HEK293 (cell line): ENCODE measurements around the gene DVL1.

Source experiments
- CTCF ChIA-PET: fragments of 350-600 bp; formaldehyde crosslinking; extraction: SDS; loops from one replicate; lab custom pipeline; 2021; ENCODE audit warnings: antibody characterized with exemption; lab: Yijun Ruan, JAX
- POLR2A ChIA-PET: fragments of 300-600 bp; formaldehyde crosslinking; extraction: SDS; loops from one replicate; lab custom pipeline; 2020; ENCODE audit warnings: antibody characterized with exemption, inconsistent platforms; lab: Yijun Ruan, JAX
- H3K27ac ChIP-seq: fragments of 200-500 bp; sonication (Bioruptor generic); 2 replicates; pipeline ENCODE4 v1.5.1; 2014; ENCODE audit warnings: low read depth, low read length, control low read depth, inconsistent platforms; ENCODE audit errors: extremely low read depth
- H3K36me3 ChIP-seq, 2 experiments: fragments of 200-500 bp in 1 of 2; sonication (Bioruptor generic) in 1 of 2; 1 replicate in 1 of 2; 2 replicates in 1 of 2; pipeline ENCODE4 v1.5.1; 2014 to 2017; ENCODE audit warnings: inconsistent platforms in 2 of 2, low read length in 2 of 2; ENCODE audit not compliant: control insufficient read depth in 2 of 2, insufficient read depth in 1 of 2
- H3K4me1 ChIP-seq: fragments of 200-500 bp; sonication (Bioruptor generic); 2 replicates; pipeline ENCODE4 v1.5.1; 2014; ENCODE audit warnings: mild to moderate bottlenecking, low read length, inconsistent platforms; ENCODE audit not compliant: control insufficient read depth, insufficient read depth
- H3K4me3 ChIP-seq: 2 replicates; pipeline ENCODE4 v1.5.1; 2011; ENCODE audit warnings: low read depth, mild to moderate bottlenecking, control low read depth, low read length, moderate library complexity
- H3K9me3 ChIP-seq: fragments of 200-500 bp; sonication (Bioruptor generic); 2 replicates; pipeline ENCODE4 v1.5.1; 2014; ENCODE audit warnings: low read depth, low read length, inconsistent platforms; ENCODE audit not compliant: control insufficient read depth, insufficient read depth
- EGR2 ChIP-seq: fragments of 450-650 bp; formaldehyde crosslinking; IDR thresholded peaks from 2 replicates; pipeline ENCODE4 v1.5.1; 2016; ENCODE audit warnings: low read depth, missing biosample characterization, missing genetic modification characterization
- KLF8 ChIP-seq: fragments of 450-650 bp; formaldehyde crosslinking; IDR thresholded peaks from 2 replicates; pipeline ENCODE4 v1.5.1; 2016; ENCODE audit warnings: missing biosample characterization, missing genetic modification characterization
- KLF9 ChIP-seq: fragments of 450-650 bp; formaldehyde crosslinking; IDR thresholded peaks from 2 replicates; pipeline ENCODE4 v1.5.1; 2016; ENCODE audit warnings: missing biosample characterization, missing genetic modification characterization, low read depth
- TCF7L2 ChIP-seq: IDR thresholded peaks from 2 replicates; pipeline ENCODE4 v1.6.1; 2011; ENCODE audit warnings: low read depth, mild to moderate bottlenecking, inconsistent platforms, low read length, moderate library complexity, borderline replicate concordance
- ZBTB26 ChIP-seq: fragments of 450-650 bp; formaldehyde crosslinking; optimal IDR thresholded peaks from 2 replicates; pipeline ENCODE3; 2016; ENCODE audit warnings: missing biosample characterization, mild to moderate bottlenecking, missing genetic modification characterization
- ZEB2 ChIP-seq: fragments of 450-650 bp; formaldehyde crosslinking; IDR thresholded peaks from 2 replicates; pipeline ENCODE4 v1.5.1; 2016; ENCODE audit warnings: missing biosample characterization, missing genetic modification characterization
- ZFHX2 ChIP-seq: fragments of 450-650 bp; formaldehyde crosslinking; conservative IDR thresholded peaks from 2 replicates; pipeline ENCODE4 v1.5.1; 2016; ENCODE audit warnings: missing biosample characterization, missing genetic modification characterization
- ZNF121 ChIP-seq: fragments of 450-650 bp; formaldehyde crosslinking; IDR thresholded peaks from 2 replicates; pipeline ENCODE4 v1.5.1; 2016; ENCODE audit warnings: missing biosample characterization, missing genetic modification characterization
- ZNF19 ChIP-seq: fragments of 450-650 bp; formaldehyde crosslinking; IDR thresholded peaks from 2 replicates; pipeline ENCODE4; 2016; ENCODE audit warnings: missing biosample characterization, missing genetic modification characterization, low read depth
- ZNF23 ChIP-seq: fragments of 450-650 bp; formaldehyde crosslinking; IDR thresholded peaks from 2 replicates; pipeline ENCODE4 v1.5.1; 2016; ENCODE audit warnings: missing biosample characterization, missing genetic modification characterization, borderline replicate concordance
- ZNF394 ChIP-seq: fragments of 450-650 bp; formaldehyde crosslinking; IDR thresholded peaks from 2 replicates; pipeline ENCODE4 v1.5.1; 2016; ENCODE audit warnings: missing biosample characterization, missing genetic modification characterization, mild to moderate bottlenecking, moderate library complexity, borderline replicate concordance
- ZNF529 ChIP-seq: fragments of 450-650 bp; formaldehyde crosslinking; IDR thresholded peaks from 2 replicates; pipeline ENCODE4 v1.5.1; 2017; ENCODE audit warnings: missing genetic modification characterization, missing biosample characterization; ENCODE audit not compliant: insufficient replicate concordance
- ZNF600 ChIP-seq: fragments of 450-650 bp; formaldehyde crosslinking; IDR thresholded peaks from 2 replicates; pipeline ENCODE4 v1.5.1; 2016; ENCODE audit warnings: missing biosample characterization, missing genetic modification characterization
- ZNF658 ChIP-seq: fragments of 450-650 bp; formaldehyde crosslinking; IDR thresholded peaks from 2 replicates; pipeline ENCODE4; 2016; ENCODE audit warnings: missing biosample characterization, missing genetic modification characterization
- ZSCAN18 ChIP-seq: fragments of 450-650 bp; formaldehyde crosslinking; IDR thresholded peaks from 2 replicates; pipeline ENCODE4 v1.5.1; 2016; ENCODE audit warnings: missing biosample characterization, missing genetic modification characterization
- ZSCAN4 ChIP-seq: fragments of 450-650 bp; formaldehyde crosslinking; IDR thresholded peaks from 2 replicates; pipeline ENCODE4 v1.5.1; 2017; ENCODE audit warnings: missing biosample characterization, missing genetic modification characterization
- TF ChIP-seq, protein P1 (sequence below): fragments of 450-650 bp; formaldehyde crosslinking; IDR thresholded peaks from 2 replicates; pipeline ENCODE4 v1.5.1; 2016; ENCODE audit warnings: missing biosample characterization, missing genetic modification characterization
- TF ChIP-seq, protein P2 (sequence below): fragments of 450-650 bp; formaldehyde crosslinking; IDR thresholded peaks from 2 replicates; pipeline ENCODE4 v1.5.1; 2016; ENCODE audit warnings: missing biosample characterization, missing genetic modification characterization
- TF ChIP-seq, protein P3 (sequence below): fragments of 450-650 bp; formaldehyde crosslinking; IDR thresholded peaks from 2 replicates; pipeline ENCODE4 v1.5.1; 2016; ENCODE audit warnings: missing biosample characterization, missing genetic modification characterization

The DVL1 gene

DNA sequence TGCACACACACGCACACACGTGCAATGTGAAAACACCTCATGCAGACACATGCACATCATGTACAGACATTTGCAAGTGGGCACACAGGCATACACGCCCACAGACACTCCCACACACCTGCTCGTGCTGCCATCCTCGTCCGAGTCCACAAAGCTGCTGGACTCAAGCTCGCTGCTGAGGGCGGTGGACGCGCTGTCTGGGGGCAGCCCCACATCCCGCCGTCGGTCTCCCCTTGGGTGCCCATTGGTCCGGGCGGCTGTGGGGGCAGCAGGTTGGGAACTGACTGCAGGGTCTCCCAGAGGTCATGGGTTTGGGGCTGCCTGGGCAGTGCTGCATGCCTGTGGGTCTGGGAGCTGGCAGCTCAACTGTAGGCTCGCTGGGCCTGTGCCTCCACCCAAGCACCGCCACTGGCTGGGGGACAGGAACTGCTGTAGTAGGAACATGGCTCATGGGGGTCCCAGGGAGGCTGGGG is 7.6 kb downstream of the DVL1 start:
- peaks cover 0 to 73% of the 10 kb centered on the region in 2 experiments; a peak in 2 of 3 replicates for H3K36me3 ChIP-seq

DNA sequence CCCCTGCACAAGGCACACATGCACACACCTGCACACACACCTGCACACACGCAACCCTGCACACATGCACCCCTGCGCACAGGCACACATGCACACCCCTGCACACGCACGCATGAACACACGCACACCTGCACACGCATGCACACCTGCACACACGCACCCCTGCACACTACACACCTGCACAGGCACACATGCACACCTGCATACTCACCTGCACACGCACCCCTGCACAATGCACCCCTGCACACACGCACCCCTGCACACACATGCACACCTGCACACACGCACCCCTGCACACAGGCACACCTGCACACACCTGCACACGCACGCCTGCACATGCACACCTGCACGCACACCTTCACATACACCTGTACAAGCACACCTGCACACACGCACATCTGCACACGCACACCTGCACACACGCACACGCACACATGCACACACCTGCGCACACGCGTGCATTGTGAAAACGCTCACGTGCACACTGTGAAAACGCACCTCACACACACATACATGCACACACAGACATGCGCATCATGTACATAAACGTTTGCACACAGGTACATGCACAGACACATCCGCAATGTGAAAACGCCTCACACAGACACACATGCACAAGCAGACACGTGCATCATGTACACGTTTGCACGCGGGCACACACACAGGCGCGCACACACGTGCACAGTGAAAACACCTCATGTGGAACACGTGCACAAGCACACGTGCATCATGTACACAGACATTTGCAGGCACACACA is 8.2 kb downstream of the DVL1 start:
- Histone ChIP-seq H3K36me3 (peaks cover 0 to 73% of the 10 kb centered on the region in 2 experiments; a peak in 2 of 3 replicates), H3K4me1 (no peaks in the 10 kb centered on the region; the same call in 1 of the 2 replicates), H3K27ac (no peak overlapping the region), H3K9me3 (no peaks in the 10 kb centered on the region), H3K4me3 (no peak overlapping the region)
- peak; percentile 17 for TF ChIP-seq ZBTB26 (tag by site-specific recombination)
- peak; percentile 77 for TF ChIP-seq ZSCAN4 (tag by site-specific recombination)
- peak; percentile 99 for TF ChIP-seq ZEB2 (tag by site-specific recombination)
- TF ChIP-seq ZNF658 (tag by site-specific recombination), result no peak
- TF ChIP-seq, protein P1, sequence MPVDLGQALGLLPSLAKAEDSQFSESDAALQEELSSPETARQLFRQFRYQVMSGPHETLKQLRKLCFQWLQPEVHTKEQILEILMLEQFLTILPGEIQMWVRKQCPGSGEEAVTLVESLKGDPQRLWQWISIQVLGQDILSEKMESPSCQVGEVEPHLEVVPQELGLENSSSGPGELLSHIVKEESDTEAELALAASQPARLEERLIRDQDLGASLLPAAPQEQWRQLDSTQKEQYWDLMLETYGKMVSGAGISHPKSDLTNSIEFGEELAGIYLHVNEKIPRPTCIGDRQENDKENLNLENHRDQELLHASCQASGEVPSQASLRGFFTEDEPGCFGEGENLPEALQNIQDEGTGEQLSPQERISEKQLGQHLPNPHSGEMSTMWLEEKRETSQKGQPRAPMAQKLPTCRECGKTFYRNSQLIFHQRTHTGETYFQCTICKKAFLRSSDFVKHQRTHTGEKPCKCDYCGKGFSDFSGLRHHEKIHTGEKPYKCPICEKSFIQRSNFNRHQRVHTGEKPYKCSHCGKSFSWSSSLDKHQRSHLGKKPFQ, result peak; percentile 93
- POLR2A ChIA-PET, result no interaction called here
- CTCF ChIA-PET, result no interaction called here

More for the DNA sequence above, 7.6 kb downstream of the DVL1 start:
- ChIA-PET POLR2A (no interaction called here), CTCF (no interaction called here)
- H3K4me3 ChIP-seq, result no peak overlapping the region
- no peaks in the 10 kb centered on the region; the same call in 1 of the 2 replicates for H3K4me1 ChIP-seq
- no peaks in the 10 kb centered on the region for H3K9me3 ChIP-seq
- no peak overlapping the region for H3K27ac ChIP-seq
- TF ChIP-seq ZNF23 (tag by site-specific recombination) (no peak), KLF8 (tag by site-specific recombination) (no peak), TCF7L2 (no peak), ZEB2 (tag by site-specific recombination) (no peak), ZFHX2 (tag by site-specific recombination) (peak; percentile 77), EGR2 (tag by site-specific recombination) (peak; percentile 56; the same call in 1 of the 2 replicates), ZNF19 (tag by site-specific recombination) (no peak), ZNF394 (tag by site-specific recombination) (no peak), KLF9 (tag by site-specific recombination) (peak; percentile 41; the same call in 1 of the 2 replicates), ZNF529 (tag by site-specific recombination) (no peak), ZNF600 (tag by site-specific recombination) (peak; percentile 20; the same call in 1 of the 2 replicates), ZSCAN18 (no peak), ZNF121 (tag by site-specific recombination) (no peak)
- TF ChIP-seq, protein P2, sequence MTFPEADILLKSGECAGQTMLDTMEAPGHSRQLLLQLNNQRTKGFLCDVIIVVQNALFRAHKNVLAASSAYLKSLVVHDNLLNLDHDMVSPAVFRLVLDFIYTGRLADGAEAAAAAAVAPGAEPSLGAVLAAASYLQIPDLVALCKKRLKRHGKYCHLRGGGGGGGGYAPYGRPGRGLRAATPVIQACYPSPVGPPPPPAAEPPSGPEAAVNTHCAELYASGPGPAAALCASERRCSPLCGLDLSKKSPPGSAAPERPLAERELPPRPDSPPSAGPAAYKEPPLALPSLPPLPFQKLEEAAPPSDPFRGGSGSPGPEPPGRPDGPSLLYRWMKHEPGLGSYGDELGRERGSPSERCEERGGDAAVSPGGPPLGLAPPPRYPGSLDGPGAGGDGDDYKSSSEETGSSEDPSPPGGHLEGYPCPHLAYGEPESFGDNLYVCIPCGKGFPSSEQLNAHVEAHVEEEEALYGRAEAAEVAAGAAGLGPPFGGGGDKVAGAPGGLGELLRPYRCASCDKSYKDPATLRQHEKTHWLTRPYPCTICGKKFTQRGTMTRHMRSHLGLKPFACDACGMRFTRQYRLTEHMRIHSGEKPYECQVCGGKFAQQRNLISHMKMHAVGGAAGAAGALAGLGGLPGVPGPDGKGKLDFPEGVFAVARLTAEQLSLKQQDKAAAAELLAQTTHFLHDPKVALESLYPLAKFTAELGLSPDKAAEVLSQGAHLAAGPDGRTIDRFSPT (tag by site-specific recombination), result peak; percentile 57; the same call in 1 of the 2 replicates
- TF ChIP-seq, protein P3, sequence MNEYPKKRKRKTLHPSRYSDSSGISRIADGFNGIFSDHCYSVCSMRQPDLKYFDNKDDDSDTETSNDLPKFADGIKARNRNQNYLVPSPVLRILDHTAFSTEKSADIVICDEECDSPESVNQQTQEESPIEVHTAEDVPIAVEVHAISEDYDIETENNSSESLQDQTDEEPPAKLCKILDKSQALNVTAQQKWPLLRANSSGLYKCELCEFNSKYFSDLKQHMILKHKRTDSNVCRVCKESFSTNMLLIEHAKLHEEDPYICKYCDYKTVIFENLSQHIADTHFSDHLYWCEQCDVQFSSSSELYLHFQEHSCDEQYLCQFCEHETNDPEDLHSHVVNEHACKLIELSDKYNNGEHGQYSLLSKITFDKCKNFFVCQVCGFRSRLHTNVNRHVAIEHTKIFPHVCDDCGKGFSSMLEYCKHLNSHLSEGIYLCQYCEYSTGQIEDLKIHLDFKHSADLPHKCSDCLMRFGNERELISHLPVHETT (tag by site-specific recombination), result no peak
